ENCODE data around the gene CLK1.

CLK1 gene

DNA sequence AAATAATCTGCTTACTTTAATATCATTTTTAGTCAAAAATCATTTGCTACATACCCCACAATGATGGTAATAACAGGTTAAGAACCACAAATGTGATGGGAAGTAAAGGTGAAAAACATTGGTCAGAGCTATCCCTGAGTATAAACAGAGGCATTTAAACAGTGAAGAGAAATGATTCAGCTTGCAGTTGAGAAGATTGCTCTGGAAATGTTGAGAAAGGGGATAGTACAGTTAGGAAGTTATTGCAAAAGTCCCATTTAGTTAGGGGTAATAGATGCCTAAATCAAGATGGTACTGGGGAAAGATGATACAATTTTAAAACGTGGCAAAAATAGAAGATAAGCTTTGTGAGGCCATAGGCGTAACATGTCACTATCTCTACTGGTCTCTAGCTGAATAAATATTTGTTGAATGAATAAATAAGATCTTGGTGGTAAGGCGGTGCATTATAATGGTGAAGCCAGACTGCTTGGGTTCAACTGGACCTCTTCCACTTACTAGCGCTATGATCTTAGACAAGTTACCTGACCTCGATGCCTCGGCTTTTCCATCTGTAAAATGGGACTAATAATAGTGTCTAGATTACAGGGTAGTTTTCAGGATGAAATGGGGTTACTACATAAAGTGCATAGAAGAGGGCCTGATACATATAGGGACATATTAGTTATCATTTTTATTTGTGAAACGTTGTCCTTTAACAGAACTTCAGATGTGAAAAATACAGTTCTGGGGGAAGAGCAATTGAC lies 54.8 kb downstream of the CLK1 start:
- Histone ChIP-seq H3K27me3 (ENCODE audit: low read length) (no peaks in the 10 kb centered on the region), H4K20me1 (ENCODE audit: low read depth, low read length) (peaks cover 18% of the 10 kb centered on the region), H3F3A (ENCODE audit: insufficient read depth) (peaks cover 3% of the 10 kb centered on the region; the same call in 1 of the 2 replicates), H2AFZ (ENCODE audit: low read depth, low read length, severe bottlenecking) (no peak overlapping the region), H3K36me3 (ENCODE audit: low read length) (peaks cover 15% of the 10 kb centered on the region; the same call in 1 of the 2 replicates), H3K9me2 (replicated peaks; ENCODE audit: insufficient read depth, low read length) (no peaks in the 10 kb centered on the region), H3K4me3 (ENCODE audit: insufficient read depth, low read length, poor library complexity, severe bottlenecking) (no peak overlapping the region), H3K9me3 (ENCODE audit: insufficient read depth, low read length) (no peaks in the 10 kb centered on the region), H3K27ac (ENCODE audit: low read depth, low read length) (no peak overlapping the region), H3K79me2 (ENCODE audit: insufficient read depth, low read length) (peaks cover 30% of the 10 kb centered on the region), H3K9ac (ENCODE audit: low read length) (no peak overlapping the region), H3K4me2 (ENCODE audit: low read depth, low read length, poor library complexity, severe bottlenecking) (no peak overlapping the region)
- TF ChIP-seq, protein P1, sequence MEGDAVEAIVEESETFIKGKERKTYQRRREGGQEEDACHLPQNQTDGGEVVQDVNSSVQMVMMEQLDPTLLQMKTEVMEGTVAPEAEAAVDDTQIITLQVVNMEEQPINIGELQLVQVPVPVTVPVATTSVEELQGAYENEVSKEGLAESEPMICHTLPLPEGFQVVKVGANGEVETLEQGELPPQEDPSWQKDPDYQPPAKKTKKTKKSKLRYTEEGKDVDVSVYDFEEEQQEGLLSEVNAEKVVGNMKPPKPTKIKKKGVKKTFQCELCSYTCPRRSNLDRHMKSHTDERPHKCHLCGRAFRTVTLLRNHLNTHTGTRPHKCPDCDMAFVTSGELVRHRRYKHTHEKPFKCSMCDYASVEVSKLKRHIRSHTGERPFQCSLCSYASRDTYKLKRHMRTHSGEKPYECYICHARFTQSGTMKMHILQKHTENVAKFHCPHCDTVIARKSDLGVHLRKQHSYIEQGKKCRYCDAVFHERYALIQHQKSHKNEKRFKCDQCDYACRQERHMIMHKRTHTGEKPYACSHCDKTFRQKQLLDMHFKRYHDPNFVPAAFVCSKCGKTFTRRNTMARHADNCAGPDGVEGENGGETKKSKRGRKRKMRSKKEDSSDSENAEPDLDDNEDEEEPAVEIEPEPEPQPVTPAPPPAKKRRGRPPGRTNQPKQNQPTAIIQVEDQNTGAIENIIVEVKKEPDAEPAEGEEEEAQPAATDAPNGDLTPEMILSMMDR (IDR thresholded peaks at IDR 0.05; ENCODE audit: insufficient read depth, low read length, poor library complexity, severe bottlenecking): no peak
- no peak for TF ChIP-seq EZH2phosphoT487 (conservative IDR thresholded peaks at IDR 0.05; ENCODE audit: low read length)
